ENCODE data around the gene KCTD1.

The KCTD1 gene

DNA sequence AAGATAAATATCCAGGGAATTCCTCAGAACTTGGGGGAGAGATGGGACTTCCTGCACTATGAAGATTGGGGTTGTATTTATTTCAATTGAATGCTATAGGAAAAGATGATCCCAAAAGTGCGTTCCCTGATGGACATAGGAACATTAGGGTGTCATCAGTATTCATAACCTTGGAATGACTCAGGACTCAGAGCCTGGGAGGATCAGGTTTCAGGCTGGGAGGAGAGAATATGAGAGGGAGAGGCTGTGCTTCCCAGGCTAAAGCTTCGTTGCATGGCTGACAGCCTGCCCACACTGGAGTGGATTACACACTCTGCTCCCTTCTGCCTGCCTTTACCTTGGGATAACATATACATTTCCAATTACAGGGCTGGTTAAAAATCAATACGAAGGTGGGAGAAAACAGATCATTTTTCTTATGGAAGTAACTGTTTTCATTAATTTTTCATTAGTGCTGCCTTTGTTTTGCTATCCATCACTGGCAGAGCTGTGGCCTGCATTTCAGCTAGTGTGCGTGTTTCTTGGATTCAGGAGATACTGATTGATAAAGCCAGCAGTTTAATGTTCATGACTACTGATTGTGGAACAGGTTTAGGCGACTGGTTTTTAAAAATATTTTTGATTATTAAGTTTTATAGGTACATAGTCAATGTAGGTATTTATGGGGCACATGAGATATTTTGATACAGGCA is 118.7 kb downstream of the KCTD1 start:
- DNase-seq (ENCODE audit: low read depth in 2 of 2), result no peak

DNA sequence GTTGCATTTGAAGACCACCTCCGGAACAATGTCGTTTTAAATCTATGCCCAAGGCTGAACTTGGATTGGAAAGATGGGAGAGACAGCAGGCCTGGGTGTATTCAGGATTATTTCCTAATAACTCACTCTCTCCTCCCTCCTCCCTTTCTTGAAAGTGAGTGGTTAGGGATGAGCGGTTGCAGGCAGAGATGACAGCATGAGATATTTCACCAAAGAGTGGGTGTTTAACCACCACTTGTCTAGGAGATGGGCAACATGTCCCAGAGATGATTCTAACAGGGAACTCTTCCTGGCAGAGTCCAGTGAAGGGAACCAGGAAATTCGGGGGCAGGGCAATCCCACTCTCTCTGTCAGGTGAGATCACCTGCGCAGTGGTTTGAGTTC is 123.2 kb downstream of the KCTD1 start:
- DNase-seq (ENCODE audit: low read depth in 2 of 2), result no peak

DNA sequence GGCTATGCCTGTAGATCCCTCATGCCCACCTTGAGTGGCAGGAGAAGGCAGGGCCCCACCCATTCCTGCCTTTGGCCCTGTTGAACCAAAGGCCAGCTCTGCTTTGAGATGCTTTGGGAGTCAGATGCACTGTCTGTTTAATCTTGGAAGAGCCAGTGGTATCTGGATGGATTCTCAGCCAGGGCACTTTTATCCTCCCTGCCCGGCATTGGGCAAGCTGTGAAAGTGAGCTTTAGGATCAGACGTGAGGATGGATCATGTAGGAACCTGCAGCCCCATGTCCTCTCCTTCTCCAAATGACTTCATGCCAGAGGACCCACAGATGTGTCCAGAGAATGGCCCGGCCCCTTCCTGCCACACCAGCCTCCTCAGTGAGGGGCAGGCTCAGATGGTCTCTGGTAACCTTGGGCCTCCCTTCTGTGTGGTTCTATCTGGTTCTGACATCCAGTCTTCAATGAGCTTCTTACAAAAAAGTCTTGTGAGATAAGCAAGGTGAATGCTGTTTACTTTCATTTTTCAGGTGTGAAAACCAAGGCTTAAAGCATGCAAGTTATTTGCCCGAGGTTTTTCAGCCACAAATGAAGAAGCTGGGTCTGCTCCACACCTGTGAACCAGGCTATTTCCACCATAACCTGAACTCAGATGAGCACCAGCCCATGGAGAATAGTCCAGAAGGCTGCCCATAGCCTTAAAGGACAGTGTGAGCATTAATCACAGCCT is 123.8 kb downstream of the KCTD1 start:
- no peak for DNase-seq (ENCODE audit: low read depth in 2 of 2)

DNA sequence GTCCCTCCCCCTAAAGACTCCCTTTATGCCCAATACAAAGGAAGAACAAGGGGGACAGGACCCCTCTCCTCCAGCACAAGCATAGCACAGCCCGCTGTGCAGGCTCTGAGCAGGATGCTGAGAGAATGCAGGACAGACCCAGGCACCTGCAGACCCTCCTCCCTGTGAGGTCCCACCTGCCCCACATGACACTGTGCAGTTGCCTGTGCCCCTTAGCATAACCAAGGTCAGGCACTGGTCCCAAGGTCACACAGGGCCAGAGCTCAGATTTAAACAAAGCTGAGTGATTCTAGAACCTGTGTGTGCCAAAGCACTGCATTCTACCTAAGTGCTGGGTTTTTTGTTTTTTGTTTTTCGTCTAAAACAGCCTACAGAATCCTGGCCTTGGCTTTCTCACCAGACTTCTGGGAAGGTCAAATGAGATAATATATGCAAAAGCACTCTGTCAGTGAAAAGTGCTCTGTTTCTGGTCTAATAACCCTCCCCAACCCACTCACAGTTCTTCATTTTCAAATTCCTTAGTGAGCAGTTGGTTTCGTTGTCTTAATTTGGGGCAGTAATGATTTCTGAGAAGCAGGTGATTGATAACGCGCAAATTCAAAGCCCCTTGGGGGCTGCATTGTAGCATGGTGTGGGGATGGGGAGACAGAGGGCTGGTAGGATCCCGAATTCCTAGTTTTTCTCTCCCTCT is 125.7 kb downstream of the KCTD1 start:
- no peak for DNase-seq (ENCODE audit: low read depth in 2 of 2)

GRCh38 chr18:26421931-26422330 is 126.4 kb downstream of the KCTD1 start:
- DNase-seq (ENCODE audit: low read depth in 2 of 2), result no peak

GRCh38 chr18:26421503-26421902 is 126.8 kb downstream of the KCTD1 start:
- no peak for DNase-seq (ENCODE audit: low read depth in 2 of 2)

DNA sequence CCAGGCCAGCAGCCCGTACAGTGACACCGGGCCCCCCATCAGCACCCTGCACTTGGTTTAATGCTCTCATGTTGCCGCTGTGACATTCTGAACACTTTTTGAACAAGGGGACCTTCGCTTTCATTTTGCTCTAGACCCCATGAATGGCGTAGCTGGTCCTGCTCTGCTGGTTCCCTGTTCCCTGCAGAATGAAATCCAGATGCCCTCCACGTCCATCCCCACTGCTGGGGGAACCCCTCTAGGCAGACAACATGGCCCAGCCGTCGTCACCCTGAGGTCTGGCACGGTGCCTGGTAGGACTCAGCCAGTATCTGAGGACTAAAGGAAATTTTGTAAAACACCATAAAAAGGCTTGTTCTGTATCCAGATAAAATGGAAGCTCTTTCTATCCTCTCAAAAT is 128.6 kb downstream of the KCTD1 start:
- DNase-seq (ENCODE audit: low read depth in 2 of 2), result no peak

DNA sequence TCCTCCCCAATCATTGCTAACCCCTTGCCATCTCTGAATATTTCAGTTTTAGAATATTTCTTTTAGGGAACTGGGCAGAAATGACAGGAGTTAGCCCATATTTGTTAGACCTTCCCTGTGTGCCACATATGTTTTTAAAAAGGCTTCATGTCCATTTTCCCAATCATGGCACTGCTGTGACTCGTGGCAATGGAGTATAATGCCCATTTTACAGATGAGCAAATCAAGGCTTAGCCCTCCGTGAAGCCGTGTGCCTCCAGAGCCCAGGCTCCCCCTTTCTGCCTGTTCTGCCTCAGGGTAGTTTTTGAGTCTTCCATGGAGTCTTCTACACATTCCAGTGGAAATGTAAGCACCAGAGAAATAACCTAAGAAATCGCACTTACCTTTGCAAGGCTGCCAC is 130.1 kb downstream of the KCTD1 start:
- DNase-seq (ENCODE audit: low read depth in 2 of 2), result no peak

- DNase-seq (ENCODE audit: low read depth in 2 of 2), result no peak
These were observed 131.2 kb downstream of the KCTD1 start for GRCh38 chr18:26417190-26417589.

GRCh38 chr18:26416652-26417150 is 131.7 kb downstream of the KCTD1 start:
- DNase-seq (ENCODE audit: low read depth in 2 of 2), result no peak

- no peak for DNase-seq (ENCODE audit: low read depth in 2 of 2)
These were observed 132.7 kb downstream of the KCTD1 start for GRCh38 chr18:26415631-26416030.

DNA sequence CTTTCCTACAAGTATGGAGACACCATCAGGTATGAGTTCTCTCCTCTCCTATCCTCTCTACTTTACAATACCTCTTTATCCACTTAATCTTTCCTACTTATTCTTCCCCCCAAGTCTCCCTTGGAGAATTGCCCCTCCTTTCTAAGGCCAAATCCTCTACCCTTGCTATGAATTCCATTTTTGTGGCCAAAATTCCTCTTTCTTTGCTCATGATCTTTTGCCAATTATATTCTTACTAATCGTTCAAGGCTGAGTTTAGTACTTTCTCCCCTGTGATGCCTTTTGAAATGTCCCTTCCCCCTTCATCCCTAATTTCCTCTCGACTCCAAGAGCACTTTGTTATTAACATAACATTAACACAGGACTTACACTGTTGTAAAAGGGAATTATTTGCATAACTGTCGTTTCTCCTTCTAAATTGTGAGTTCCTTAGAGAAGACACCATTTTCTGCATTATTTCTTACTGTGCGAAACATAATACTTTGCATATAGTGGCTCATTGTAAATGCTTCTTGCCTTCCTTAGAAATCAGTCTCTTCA is 133.4 kb downstream of the KCTD1 start:
- no peak for DNase-seq (ENCODE audit: low read depth in 2 of 2)

GRCh38 chr18:26409091-26409490 is 139.3 kb downstream of the KCTD1 start:
- DNase-seq (ENCODE audit: low read depth in 2 of 2), result no peak

- DNase-seq (ENCODE audit: low read depth in 2 of 2), result no peak
These were observed 140.4 kb downstream of the KCTD1 start for GRCh38 chr18:26407736-26408601.

DNA sequence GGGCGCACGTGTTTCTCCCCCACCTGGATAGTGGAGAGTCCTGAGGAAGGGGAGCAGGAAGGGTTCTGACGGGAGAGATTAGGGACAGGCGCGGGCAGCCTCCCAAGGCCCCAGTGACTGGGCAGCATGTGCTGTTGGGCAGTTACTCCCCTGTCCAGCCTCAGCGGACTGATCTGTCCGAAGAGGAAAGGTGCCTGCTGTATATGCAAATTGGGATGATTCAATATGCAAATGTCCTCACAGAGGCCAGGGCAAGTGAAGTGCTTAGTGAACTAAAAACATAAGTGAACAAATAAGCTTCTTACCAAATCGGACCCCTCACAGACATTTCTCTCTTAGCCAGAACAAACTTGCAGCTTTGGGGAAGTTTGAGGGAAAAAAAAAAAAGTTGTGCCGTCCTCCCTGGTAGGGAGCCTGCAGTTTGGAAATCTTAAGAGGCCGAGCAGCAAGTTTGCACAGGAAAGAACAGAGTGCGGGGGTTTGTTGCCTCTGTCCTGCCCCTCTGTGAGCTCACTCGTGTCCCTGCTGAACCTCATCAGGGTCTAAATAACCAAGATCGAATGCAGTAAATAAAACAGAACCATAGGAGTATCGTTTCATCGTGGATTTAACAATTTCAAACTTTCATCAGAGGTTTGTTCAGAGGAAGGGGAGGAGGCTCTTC is 141.4 kb downstream of the KCTD1 start:
- DNase-seq (ENCODE audit: low read depth in 2 of 2), result no peak

GRCh38 chr18:26406324-26406723 is 142.0 kb downstream of the KCTD1 start:
- DNase-seq (ENCODE audit: low read depth in 2 of 2), result no peak

- DNase-seq (ENCODE audit: low read depth in 2 of 2), result no peak
These were observed 143.1 kb downstream of the KCTD1 start for GRCh38 chr18:26405190-26405801.
